Neuron (in vitro differentiated cells): ENCODE data around the gene LRIF1.

ENCODE experiments used
- H2AFZ ChIP-seq: one replicate; pipeline ENCODE4 v1.6.1; 2013; ENCODE audit warnings: low read depth, mild to moderate bottlenecking, inconsistent platforms, low read length, moderate library complexity
- H3K27me3 ChIP-seq: one replicate; pipeline ENCODE4 v1.6.1; 2013; ENCODE audit warnings: low read length; ENCODE audit not compliant: insufficient read depth
- H3K36me3 ChIP-seq: one replicate; pipeline ENCODE4 v1.6.1; 2013; ENCODE audit warnings: low read length; ENCODE audit not compliant: insufficient read depth
- H3K4me1 ChIP-seq: one replicate; pipeline ENCODE4 v1.6.1; 2013; ENCODE audit warnings: low read length; ENCODE audit not compliant: insufficient read depth
- H3K4me3 ChIP-seq: 2 replicates; pipeline ENCODE4 v1.5.1; 2013; ENCODE audit warnings: mild to moderate bottlenecking, low read length, moderate library complexity
- H3K9me3 ChIP-seq: one replicate; pipeline ENCODE4 v1.6.1; 2013; ENCODE audit warnings: low read length

LRIF1 gene

DNA sequence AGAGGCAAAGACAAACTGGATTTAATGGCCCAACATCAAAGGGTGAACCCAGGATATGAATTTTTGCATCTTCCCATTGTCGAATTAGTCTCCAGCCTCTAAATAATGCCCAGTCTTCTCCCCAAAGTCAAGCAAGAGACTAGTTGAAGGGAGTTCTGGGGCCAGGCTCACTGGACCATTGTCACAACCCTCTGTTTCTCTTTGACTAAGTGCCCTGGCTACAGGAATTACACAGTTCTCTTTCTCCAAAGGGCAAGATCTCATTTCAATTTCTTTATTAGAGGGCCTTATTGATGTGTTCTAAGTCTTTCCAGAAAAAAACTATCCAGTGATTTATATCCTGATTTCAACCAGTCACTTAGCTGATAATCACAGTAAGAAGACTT lies 64.3 kb downstream of the LRIF1 start:
- peaks cover 2% of the 10 kb centered on the region for H3K27me3 ChIP-seq
- no peaks in the 10 kb centered on the region for H3K36me3 ChIP-seq
- H3K4me1 ChIP-seq: no peaks in the 10 kb centered on the region
- no peak overlapping the region for H3K4me3 ChIP-seq
- no peak overlapping the region for H2AFZ ChIP-seq
- H3K9me3 ChIP-seq: no peaks in the 10 kb centered on the region

- H3K9me3 ChIP-seq: no peaks in the 10 kb centered on the region
- peaks cover 2% of the 10 kb centered on the region for H3K27me3 ChIP-seq
- H3K36me3 ChIP-seq: no peaks in the 10 kb centered on the region
- H3K4me3 ChIP-seq: no peak overlapping the region
- no peak overlapping the region for H2AFZ ChIP-seq
- no peaks in the 10 kb centered on the region for H3K4me1 ChIP-seq
Observed at GRCh38 chr1:110898734-110899457, 64.8 kb downstream of the LRIF1 start.

DNA sequence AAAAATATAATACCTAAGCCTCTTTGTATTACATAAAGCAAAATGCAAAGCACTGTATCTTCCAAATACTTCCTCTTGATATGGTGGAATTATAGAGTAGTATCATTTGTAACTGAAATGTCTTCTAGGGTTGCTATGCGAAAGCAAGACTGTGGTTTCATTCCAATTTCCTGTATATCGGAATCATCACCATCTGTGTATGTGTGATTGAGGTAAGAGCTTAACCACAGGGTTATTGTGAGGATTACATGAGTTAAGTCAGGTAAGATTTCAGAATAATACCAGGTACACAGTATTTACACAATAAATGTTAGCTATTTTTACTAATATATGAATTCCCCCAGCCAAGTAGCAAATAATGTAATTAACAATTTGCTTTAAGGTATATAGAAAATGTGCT lies 66.0 kb downstream of the LRIF1 start:
- H2AFZ ChIP-seq: no peak overlapping the region
- H3K36me3 ChIP-seq: no peaks in the 10 kb centered on the region
- H3K9me3 ChIP-seq: no peaks in the 10 kb centered on the region
- H3K27me3 ChIP-seq: peaks cover 2% of the 10 kb centered on the region
- no peak overlapping the region for H3K4me3 ChIP-seq
- H3K4me1 ChIP-seq: no peaks in the 10 kb centered on the region
